ENCODE data around the gene FTH1.

FTH1 gene

DNA sequence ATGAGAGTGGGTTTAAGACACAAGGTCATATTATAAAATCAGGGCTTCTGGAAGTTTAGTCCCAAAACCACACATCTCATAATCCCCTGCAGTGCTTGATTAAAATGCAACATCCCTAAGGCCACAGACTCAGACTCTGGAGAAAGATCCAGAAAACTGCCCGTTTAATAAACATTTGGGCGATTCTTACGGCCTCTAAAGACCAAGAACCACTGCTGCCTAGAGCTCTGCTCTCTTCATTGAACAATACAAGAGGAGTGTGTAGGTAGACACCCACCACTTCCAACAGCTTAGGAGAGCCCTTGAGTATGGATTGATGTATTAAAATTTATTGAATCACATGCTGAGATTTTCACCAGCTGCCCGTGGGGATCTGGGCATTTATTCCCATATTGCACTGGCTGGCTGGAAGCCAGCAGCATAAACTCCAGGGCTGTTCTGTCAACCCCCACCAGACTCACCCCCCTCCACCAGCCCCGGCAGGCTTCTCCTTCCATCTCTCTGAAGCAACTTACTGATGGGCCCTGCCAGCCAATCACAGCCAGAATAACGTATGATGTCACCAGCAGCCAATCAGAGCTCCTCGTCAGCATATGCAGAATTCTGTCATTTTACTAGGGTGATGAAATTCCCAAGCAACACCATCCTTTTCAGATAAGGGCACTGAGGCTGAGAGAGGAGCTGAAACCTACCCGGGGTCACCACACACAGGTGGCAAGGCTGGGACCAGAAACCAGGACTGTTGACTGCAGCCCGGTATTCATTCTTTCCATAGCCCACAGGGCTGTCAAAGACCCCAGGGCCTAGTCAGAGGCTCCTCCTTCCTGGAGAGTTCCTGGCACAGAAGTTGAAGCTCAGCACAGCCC, 18.0 kb downstream of the FTH1 start:
- DNase-seq (ENCODE audit: extremely low read depth in 1 of 2, low read depth in 1 of 2) = no peak

DNA sequence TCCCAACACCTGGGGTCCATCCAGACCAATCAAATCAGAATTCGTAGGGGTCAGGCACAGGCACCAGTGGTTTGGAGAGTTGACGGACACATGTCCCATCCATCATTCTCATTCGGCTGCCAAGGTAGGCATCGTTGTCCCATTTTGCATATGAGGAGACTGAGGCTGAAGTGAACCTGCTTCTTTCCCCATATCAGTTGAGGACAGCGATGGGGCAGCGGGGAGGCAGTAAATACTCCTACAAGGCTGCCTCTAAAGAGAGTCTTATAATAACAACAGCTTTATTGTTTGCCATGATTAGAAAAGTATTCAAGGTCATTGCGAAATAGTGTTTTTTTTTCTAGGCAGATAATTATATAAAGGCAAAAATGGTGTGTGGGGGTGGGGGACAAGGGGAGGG, 18.9 kb downstream of the FTH1 start:
- no peak for DNase-seq (ENCODE audit: extremely low read depth in 1 of 2, low read depth in 1 of 2)

DNA sequence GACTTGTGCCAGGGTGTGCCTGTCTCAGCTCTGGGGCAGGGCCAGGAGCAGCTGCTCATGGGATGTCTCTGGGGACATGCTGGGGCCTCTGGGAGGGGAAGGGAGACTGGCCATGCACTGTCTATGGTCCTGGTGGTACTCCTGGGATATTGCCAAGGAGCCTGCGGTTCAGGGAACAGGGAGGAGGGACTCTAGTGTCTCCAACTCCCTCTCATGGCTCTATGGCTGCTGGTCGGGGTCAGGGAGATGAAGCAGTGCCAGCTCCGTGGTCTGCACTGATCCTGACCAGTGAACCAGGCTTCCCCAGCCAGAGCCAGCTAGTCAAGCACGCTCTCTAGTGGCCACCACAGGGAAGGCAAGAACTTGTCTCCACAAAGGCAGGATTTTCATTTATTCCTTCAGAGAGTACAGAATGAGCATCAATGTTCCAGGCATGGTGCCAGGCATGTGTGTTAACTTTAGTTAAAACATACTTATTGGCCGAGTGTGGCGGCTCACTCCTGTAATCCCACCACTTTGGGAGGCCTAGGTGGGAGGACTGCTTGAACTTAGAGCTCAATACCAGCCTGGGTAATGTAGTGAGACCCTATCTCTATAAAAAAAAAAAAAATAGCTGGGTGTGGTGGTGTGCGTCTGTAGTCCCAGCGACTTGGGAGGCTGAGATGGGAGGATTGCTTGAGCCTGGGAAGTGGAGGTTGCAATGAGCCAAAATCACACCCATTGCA, 19.8 kb downstream of the FTH1 start:
- DNase-seq (ENCODE audit: extremely low read depth in 1 of 2, low read depth in 1 of 2) = no peak

DNA sequence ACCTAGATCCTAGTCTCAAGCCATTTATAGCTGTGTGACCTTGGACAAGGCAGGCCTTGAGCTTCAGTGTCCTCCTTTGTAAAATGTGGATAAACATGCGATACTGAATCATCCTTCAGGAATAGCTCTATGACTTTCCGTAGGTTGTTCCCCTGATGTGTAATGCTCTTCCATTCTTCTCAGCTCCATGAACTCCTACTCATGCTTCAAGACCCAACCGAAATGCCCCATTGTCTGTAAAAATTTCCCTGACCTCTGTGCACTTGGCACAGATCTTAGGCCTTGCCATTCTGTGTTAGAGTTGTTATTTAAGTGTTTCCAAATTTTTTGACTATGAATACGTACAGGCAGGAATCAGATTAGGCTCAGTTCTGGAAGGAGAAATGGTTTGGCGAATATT, 20.5 kb downstream of the FTH1 start:
- no peak for DNase-seq (ENCODE audit: extremely low read depth in 1 of 2, low read depth in 1 of 2)

DNA sequence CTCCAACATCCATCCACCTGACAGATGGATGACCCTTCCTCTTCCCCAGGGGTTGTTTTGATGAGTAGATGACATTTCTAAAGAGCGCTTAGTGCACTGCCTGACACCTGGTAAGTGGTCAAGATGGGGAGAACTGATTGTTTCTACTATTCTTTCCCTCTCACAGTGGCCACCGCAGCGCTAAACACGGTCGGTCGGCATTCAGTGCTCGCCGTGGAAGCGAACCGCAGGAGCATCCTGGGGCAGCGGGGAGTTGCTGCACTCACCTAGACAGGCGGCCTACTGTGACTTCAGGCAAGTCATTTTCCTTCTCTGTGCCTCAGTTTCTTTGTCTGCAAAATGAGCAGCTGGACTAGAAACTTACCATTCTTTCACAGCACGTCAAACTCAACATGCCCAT, 22.2 kb downstream of the FTH1 start:
- no peak for DNase-seq (ENCODE audit: extremely low read depth in 1 of 2, low read depth in 1 of 2)

DNA sequence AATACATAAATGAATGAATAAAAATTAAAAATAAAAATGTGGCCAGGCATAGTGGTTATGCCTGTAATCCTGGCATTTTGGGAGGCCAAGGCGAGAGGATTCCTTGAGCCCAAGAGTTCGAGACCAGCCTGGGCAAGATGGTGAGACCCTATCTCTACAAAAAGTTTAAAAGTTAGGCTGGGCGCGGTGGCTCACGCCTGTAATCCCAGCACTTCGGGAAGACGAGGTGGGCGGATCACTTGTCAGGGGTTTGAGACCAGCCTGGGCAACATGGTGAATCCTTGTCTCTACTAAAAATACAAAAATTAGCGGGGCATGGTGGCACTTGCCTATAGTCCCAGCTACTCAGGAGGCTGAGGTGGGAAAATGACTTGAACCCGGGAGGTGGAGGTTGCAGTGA, 27.0 kb downstream of the FTH1 start:
- DNase-seq (ENCODE audit: extremely low read depth in 1 of 2, low read depth in 1 of 2) = no peak

DNA sequence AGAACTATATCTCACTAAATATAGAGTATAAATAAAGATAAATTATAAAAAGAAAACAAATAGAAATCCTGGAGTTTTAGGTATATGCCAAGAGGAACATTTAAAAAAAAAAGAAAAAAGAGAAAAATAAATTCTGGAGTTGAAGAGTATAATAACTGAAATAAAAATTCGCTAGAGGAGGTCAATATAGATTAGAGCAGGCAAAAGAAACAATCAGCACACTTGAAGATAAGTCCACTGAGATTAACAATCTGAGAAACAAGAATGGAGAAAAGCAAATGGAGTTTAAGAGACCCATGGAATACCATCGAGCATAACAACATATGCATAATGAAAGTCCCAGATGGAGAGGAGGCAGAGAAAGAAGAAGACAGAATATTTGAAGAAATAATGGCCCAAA, 31.6 kb downstream of the FTH1 start:
- DNase-seq (ENCODE audit: extremely low read depth in 1 of 2, low read depth in 1 of 2) = no peak

DNA sequence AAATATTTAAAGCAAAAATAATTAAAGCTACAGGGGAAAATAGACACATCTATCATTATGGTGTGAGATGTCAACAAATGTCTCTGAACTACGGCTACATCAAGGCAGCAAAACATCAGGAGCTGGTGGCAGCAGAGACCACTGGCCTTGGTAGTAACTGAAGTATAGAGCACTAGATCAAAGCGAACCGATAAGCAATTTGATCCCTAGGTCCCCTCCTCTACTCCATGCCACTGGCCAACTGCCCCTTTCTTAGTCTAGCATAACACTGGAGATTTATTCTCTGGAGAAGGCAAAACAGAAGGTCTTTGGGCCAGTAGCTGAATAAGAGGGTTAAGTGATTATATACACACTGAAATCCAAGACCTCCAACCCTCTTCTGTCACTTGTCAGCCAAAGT, 36.5 kb downstream of the FTH1 start:
- DNase-seq (ENCODE audit: extremely low read depth in 1 of 2, low read depth in 1 of 2) = no peak

DNA sequence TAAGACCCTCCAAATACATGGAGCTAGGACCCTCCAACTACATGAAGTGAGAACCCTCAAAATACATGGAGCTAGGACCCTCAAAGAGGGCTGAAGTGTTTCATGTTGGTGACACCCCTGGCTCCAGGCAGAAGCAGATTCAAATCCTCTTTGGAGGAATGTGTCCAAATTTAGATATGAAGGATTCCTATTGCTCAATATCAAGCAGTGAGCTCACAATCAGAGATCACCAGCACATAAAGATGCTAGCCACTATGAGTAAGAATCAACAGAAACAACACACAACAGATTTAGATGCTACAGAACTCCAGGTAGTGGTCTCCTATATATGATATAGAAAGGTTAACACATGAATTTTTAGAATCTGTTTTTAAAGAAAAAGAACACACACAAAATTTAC, 38.8 kb downstream of the FTH1 start:
- DNase-seq (ENCODE audit: extremely low read depth in 1 of 2, low read depth in 1 of 2) = no peak

DNA sequence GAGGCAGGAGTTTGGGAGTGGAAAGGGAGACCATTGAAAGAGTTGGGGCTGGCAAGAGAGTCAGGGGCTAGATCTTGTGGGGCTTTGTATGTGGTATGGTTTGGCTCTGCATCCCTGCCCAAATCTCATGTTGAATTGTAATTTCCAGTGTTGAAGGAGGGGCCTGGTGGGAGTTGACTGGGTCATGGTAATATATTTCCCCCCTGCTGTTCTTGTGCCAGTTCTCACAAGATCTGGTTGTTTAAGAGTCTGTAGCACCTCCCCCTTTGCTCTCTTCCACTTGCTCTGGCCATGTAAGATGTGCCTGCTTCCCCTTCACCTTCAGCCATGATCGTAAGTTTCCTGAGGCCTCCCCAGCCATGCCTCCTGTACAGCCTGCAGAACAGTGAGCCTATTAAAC, 39.9 kb downstream of the FTH1 start:
- DNase-seq (ENCODE audit: extremely low read depth in 1 of 2, low read depth in 1 of 2) = no peak

DNA sequence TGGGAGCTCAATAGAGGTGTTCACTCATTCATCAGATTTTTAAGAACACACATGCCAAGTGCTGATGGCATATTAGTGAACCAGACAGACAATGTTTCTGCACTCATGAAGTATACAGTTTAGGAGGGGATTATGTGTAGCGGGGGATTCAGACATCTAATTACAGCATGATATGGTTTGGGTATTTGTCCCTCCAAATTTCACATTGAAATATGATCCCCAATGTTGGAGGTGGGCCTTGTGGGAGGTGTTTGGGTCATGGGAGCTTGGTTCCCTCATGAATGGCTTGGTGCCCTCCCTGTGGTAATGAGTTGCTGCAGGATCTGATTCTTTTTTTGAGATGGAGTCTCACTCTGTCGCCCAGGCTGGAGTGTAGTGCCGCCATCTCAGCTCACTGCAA, 41.2 kb downstream of the FTH1 start:
- DNase-seq (ENCODE audit: extremely low read depth in 1 of 2, low read depth in 1 of 2) = no peak

DNA sequence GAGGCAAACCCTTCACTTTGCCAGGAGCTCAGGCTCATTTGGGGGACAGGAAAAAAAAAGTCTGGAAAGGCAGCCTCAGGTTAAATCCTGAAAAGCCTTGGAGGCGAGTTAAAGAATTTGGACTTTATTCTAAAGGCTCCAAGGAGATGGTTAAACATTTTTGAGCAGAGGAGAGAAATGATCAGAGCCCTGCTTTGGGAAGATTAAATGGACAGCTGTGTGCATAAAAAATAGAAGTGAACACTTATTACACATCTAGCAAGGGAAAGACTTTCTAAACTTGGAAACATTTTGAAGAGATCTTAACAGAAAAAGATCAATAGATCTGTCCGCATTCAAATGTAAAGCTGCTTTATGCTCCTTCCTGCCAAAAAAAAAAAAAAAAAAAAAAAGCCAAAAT, 41.7 kb downstream of the FTH1 start:
- DNase-seq (ENCODE audit: extremely low read depth in 1 of 2, low read depth in 1 of 2) = no peak

DNA sequence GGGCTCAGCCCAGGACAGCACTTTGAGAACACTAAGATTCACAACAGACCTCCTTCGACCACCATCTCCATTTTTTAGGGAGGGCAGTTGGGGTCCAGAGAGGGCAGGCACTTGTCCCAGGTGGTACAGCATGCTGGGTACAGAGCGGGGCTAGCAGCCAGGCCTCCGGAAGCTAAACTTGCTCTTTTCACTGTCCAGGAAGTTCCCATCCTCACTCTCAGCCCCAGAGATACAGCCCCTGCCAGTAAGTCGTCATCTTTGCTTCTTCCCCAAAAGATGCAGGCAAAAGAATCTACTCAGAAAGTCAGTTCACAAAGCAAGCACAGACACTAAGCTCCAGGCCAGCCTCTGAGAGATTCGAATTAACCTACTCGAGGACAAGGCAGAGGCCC, 43.4 kb downstream of the FTH1 start:
- DNase-seq (ENCODE audit: extremely low read depth in 1 of 2, low read depth in 1 of 2) = no peak

DNA sequence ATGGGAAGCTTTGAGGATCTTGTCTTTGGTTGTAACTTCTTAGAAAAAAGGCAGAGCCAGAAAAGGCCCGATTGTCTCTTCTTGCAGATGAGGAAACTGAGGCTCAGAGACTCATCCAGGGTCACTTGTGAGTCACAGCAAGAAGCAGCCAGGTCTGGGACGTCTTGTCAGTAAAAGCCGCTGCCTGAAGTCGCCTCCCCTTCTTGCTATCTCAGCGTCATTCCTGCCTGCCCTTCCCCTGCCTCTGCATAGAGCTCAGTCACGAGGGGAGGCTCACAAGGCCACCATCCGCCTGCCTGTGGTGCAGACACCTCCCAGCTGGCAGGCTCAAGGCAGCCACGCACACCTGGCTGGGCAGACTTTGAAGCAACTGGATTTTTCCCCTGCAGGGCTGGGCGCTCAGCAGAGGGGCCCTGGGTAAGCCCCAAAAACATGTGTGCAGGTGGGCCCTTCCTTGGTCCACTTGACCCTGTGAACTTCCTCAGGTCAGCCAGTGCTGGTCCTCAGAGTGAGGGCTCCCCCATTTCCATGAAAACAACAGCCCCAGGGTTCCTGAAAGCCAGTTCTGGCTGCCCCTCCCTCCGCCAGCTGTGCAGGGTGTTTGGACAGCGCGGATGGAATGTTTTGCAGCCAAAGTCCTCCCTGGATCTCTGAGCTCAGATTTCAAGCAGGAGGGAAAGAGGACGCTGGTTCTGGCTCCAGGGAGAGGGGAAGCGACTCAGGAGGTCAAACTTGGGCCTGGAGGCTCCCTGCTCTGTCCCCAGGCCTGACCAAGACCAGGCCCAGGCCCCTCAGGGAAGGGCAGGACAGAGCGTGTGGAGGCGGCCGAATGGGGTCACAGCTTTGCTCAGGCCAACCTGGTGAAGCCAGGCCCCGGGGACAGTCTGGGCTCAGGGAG, 44.0 kb downstream of the FTH1 start:
- no peak for DNase-seq (ENCODE audit: extremely low read depth in 1 of 2, low read depth in 1 of 2)

DNA sequence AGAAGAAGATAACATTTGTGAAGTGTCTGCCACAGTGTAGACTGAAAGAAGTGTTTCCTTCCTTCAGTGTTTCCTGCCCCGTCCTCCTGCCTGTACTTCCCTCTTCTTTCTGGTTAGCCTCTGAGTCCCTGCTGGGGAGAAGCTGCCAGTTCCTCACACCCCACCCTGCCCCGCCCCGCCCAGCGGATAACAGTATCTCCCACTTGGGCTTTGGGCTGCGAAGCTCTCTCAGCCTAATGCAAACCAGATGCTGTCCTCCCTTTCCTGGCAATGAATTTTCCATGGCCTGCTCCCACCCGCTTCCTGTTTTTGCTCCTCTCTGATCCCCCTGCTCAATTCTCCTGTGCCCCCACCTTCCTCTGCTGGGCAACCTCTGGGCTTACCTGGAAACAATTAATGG, 44.9 kb downstream of the FTH1 start:
- no peak for DNase-seq (ENCODE audit: extremely low read depth in 1 of 2, low read depth in 1 of 2)

DNA sequence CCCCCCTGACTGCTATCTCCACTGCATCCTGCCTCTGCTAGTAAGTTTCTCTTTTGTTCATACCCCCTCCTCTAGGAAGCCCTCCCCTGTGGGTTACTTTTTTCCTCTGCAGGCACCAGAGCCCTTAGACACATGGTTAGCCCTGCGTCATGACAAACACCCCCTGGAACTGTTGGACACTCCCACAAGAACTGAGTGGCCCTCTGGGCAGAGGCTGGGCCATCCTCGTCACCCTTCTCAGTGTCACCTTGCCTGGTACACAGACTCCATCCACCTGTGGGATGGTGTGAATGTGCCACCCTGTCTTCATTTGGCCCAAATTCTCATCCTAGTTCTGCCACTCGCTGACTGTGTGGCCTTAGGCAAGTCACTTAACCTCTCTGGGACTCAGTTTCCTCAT, 46.0 kb downstream of the FTH1 start:
- DNase-seq (ENCODE audit: extremely low read depth in 1 of 2, low read depth in 1 of 2) = no peak

DNA sequence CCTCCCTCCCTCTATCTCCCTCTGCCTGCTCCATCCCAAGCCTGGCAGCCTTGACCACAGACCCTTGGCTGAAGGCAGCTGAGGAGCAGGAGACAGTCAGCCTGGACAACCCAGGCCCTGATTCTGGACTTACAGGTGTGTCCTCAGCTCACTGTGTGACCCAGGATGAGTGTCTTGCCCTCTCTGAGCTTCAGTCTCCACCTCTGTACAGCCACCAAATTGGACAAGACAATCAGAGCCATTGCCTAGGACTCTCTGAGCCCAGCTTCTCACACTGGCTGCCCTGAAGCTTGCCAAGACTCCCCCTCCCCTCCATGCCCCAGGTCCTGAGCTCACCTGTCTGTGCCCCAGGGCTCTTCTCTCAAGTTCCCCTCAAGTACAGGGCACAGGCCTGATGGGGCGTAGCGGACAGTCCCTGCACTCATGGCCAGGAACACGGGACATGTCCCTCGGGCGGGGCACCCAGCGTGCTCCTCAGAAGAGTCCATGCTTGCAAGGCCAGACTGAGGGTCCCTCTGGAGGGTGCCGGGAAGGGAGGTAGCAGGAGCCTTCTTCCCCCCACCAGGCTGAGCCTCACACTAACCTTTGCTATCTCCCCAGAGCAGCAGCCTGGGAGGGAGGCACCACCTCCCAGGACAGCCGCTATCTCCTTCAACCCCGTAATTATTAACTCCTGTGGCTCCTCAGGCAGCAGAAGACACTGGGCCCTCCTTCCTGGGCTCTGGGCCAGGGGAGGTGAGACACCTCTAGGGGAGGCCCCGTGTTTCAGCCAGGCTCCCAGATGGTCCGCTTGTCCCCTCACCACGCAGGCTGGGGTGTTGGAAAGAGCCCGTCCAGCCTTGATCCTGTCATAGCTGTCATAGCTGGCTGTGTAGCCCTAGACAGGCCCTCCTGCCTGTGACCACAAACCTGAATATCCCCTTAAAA, 47.5 kb downstream of the FTH1 start:
- no peak for DNase-seq (ENCODE audit: extremely low read depth in 1 of 2, low read depth in 1 of 2)

DNA sequence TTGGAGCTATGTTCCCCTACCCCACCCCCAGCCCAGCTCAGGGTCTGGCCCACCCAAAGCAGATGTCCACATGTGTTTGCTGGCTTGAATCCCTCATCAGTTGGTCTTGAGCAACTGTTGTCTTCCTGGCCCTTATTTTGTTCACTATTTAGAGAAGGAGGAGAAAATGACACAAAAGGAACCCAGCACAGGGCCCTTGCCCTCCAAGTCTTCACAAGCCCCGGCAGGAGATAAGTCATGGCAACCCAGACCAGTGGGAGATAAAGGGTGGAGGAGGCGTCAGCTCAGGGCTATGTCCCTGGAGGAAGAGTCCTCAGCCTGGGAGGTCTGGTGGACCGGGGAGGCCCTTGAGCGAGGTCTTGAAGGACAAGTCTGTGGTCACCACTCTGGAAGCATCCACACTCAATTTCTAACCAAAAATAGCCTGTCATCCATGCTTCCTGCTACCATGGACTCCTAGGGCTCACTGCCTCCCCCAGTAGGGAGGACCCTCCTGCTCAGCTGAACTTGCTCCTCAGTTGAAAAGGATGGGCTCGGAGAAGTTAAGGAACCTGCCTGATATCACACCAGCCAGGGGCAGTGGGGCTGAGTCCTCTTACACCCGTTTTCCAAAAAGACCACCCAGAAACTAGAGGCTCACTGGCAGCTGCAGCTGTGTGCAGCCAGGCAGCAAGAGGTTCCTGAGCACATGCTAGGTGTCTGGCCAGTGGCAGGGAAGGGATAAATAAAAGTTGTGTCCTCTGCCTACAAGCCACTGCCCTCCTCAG, 48.3 kb downstream of the FTH1 start:
- no peak for DNase-seq (ENCODE audit: extremely low read depth in 1 of 2, low read depth in 1 of 2)

DNA sequence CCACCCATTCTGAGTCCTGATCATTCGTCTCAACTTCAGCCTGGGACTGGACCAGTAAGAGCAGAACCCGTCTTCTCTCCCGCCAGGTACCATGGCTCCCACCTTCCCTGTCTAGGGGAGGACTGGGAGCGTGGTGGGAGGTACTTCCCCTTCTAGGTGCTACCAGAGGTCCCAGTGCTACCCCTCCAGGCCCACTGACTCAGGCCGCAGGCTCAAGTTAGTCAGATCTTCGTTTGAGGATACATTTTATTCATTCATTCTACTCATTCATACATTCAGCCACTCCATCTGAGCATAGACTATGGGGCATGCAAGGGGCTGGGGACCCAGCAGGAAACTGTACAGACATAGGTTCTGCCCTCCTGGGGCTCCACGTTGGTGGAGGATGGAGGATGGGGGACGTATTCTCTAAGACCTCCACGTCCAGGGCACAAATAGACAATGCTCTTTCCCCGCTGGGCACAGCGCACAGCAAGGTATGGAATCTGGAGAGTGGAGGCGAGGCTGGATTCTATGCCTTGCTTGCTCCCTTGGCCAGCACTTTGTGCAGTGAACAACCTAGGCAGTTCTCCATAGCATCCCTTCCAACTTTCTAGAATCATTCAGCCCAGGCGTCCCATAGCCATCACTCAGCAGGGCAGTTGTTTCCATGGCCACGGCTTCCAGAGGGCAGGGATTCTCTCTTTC, 49.0 kb downstream of the FTH1 start:
- no peak for DNase-seq (ENCODE audit: extremely low read depth in 1 of 2, low read depth in 1 of 2)
